Kidney (tissue), 14 donors: ENCODE results near the gene APBA1. TPM values are rescaled to one million over a fixed set of nuclear protein-coding genes. Genes with fewer than 3 reads are reported as not detected.

Source experiments
- DNase-seq, 5 donors: peaks; one replicate each; pipeline ENCODE4 v3.0.0-alpha.2; 2013 to 2020
- FAIRE-seq: peaks from 2 replicates; lab custom pipeline; 2012; peaks lifted over from hg19 to GRCh38; lab: Jason Lieb, UNC
- H3K27ac ChIP-seq, 2 donors: one replicate each; pipeline ENCODE4 v1.7.0; 2013; ENCODE audit warnings: low read depth in 2 of 2, low read length in 2 of 2, inconsistent platforms in 1 of 2
- H3K27me3 ChIP-seq: one replicate; pipeline ENCODE4 v1.7.1; 2013; ENCODE audit warnings: low read length, inconsistent platforms; ENCODE audit not compliant: control insufficient read depth, insufficient read depth
- H3K36me3 ChIP-seq, 3 donors: one replicate each; pipeline versions ENCODE4 v1.7.0 to v1.7.1; 2013; ENCODE audit warnings: low read length in 3 of 3, control low read depth in 1 of 3, inconsistent platforms in 1 of 3; ENCODE audit not compliant: insufficient read depth in 3 of 3, control insufficient read depth in 2 of 3
- H3K4me1 ChIP-seq, 3 donors: one replicate each; pipeline versions ENCODE4 v1.7.0 to v1.7.1; 2013; ENCODE audit warnings: low read length in 3 of 3, inconsistent platforms in 1 of 3, low read depth in 1 of 3; ENCODE audit not compliant: control insufficient read depth in 2 of 3, insufficient read depth in 2 of 3
- H3K4me3 ChIP-seq, 3 donors: one replicate each; pipeline versions ENCODE4 v1.7.0 to v1.8.1; 2013; ENCODE audit warnings: low read length in 3 of 3, control low read depth in 1 of 3, inconsistent platforms in 1 of 3
- H3K9ac ChIP-seq, 3 donors: one replicate each; pipeline versions ENCODE4 v1.7.0 to v1.7.1; 2013; ENCODE audit warnings: low read length in 3 of 3, control low read depth in 1 of 3, inconsistent platforms in 1 of 3
- H3K9me3 ChIP-seq, 3 donors: one replicate each; pipeline versions ENCODE4 v1.7.0 to v1.7.1; 2013; ENCODE audit warnings: low read length in 3 of 3, control low read depth in 1 of 3, inconsistent platforms in 1 of 3; ENCODE audit not compliant: control insufficient read depth in 2 of 3, insufficient read depth in 1 of 3
- intact Hi-C: fragments of 100-400 bp; cut with DNase I; formaldehyde crosslinking; loops from one replicate; pipeline ENCODE4 v1.11.1; 2022
- polyA plus RNA-seq: library from polyadenylated mRNA; stranded (reverse); fragments of 350-450 nt; fragmentation: Illumina TruSeq; extraction: RNeasy Lipid Tissue Mini Kit (QIAGEN cat#74804); gene quantifications from one replicate; pipeline ENCODE4 v1.2.3, GENCODE V29; 2014; ENCODE audit warnings: low read depth, low replicate concordance; ENCODE audit not compliant: insufficient read depth
- total RNA-seq: library from RNA; stranded (reverse); fragmentation: NEBNext Ultra II Directional; extraction: Animal tissue kit (Norgen Biotek cat#: 25700); gene quantifications from one replicate; pipeline ENCODE4 v1.2.1, GENCODE V29; 2021
- TF ChIP-seq, protein P1 (sequence below): IDR thresholded peaks from 3 replicates; pipeline ENCODE4 v1.5.1; 2012; ENCODE audit warnings: mild to moderate bottlenecking, moderate library complexity, borderline replicate concordance; ENCODE audit not compliant: insufficient read depth; ENCODE audit errors: extremely low read depth
- donor health status: control.
- donor health status: control.
- donor health status: control.
- donor health status: control.
- donor health status: control.
- donor health status: DM: yes; HTN: yes; CAD: no.
- donor health status: Normal renal cell carcinoma (clear cell type).

The APBA1 gene
- total and polyA plus RNA-seq, 2 donors from 2014 or later: 1.3 to 5.1 TPM

DNA sequence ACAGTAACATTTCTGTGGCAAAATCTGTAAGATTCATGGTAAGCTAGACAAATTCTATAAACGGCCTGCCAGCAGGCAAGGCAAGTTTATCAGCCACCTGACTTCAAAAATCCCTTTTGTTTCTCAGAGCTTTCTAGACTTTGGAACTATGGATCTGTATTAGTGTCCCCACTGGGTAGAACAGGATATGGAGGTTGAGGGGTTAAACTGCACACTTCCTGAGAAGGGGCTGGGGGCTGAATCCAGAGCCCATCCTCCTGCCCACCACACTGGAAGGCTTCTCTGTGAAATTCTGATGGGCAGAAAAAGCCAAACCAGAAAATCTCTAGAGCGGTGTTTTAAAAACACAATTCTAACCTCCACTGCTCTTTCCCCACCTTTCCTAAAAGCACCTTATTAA is 218.4 kb downstream of the APBA1 start:
- no peak for FAIRE-seq
- TF ChIP-seq, protein P1, sequence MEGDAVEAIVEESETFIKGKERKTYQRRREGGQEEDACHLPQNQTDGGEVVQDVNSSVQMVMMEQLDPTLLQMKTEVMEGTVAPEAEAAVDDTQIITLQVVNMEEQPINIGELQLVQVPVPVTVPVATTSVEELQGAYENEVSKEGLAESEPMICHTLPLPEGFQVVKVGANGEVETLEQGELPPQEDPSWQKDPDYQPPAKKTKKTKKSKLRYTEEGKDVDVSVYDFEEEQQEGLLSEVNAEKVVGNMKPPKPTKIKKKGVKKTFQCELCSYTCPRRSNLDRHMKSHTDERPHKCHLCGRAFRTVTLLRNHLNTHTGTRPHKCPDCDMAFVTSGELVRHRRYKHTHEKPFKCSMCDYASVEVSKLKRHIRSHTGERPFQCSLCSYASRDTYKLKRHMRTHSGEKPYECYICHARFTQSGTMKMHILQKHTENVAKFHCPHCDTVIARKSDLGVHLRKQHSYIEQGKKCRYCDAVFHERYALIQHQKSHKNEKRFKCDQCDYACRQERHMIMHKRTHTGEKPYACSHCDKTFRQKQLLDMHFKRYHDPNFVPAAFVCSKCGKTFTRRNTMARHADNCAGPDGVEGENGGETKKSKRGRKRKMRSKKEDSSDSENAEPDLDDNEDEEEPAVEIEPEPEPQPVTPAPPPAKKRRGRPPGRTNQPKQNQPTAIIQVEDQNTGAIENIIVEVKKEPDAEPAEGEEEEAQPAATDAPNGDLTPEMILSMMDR: no peak
- Histone ChIP-seq H3K9me3 (no peaks in the 10 kb centered on the region), H3K27ac (no peak overlapping the region), H3K9ac (no peak overlapping the region), H3K4me3 (no peak overlapping the region), H3K36me3 (no peaks in the 10 kb centered on the region), H3K4me1 (peaks cover 0 to 10% (median 0%) of the 10 kb centered on the region in 3 donors), H3K27me3 (no peaks in the 10 kb centered on the region)
- no peak for DNase-seq
- intact Hi-C loops: no loop called here

DNA sequence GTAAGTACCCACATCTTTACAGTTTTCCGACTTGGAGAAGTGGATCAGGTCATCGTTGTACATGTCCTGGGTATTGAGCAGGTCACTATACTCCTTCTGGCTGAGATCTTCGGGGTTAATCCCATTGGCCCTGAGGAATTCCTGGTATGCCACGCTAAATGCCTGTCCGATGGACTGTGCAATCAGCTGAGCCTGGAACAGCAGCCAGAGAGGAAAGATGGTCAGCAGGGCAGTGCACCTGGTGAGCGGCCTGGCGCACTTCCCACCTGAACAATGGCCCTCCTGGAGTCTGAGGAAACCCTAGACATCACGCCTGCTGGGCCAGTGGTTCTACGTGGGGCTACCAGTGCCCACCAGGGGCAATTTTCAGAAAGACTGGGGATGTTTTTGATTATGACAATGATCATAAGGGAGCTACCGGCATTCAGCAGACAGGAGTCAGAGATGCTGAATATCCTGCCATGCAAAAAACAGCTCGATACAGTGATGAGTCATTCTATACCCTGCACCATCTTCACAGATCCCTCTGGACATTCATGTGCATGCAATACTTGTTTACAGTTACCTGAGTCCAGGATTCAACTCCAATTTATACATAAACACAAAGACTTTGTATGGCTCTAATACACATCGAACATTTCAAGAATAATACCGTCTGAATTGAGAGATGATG is 219.9 kb downstream of the APBA1 start:
- intact Hi-C loops: no loop called here
- DNase-seq (peak in 2 of 5 donors; percentile 46 to 64), FAIRE-seq (no peak)
- Histone ChIP-seq H3K4me3 (no peak overlapping the region), H3K9me3 (no peaks in the 10 kb centered on the region), H3K36me3 (no peaks in the 10 kb centered on the region), H3K4me1 (peaks cover 0 to 10% (median 0%) of the 10 kb centered on the region in 3 donors), H3K27ac (no peak overlapping the region), H3K27me3 (no peaks in the 10 kb centered on the region), H3K9ac (no peak overlapping the region)
- TF ChIP-seq, protein P1: no peak

DNA sequence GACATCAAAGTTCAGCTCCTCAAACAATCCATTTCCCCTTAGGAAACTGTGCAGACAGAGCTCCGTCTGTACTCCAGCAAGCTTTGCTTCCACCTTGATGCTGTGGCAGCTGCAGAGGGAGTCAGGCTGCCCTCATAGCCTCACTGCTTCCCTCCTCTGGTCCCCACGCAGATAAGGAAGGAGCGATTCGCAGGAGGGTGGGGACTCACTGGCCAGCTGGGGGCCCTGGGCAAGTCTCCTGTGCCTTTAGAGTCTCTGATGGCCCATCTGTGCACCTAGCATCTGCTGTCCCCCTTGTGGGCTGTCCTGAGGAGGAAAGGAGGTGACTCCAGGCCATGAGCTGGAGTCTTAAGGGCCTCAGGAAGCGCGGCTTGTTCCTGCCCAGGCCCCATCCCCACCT is 225.7 kb downstream of the APBA1 start:
- no peak overlapping the region for H3K9ac ChIP-seq
- intact Hi-C loops: no loop called here
- DNase-seq: no peak
- no peak overlapping the region for H3K27ac ChIP-seq
- no peaks in the 10 kb centered on the region for H3K36me3 ChIP-seq
- FAIRE-seq: no peak
- H3K4me3 ChIP-seq: no peak overlapping the region
- TF ChIP-seq, protein P1: no peak
- no peaks in the 10 kb centered on the region for H3K4me1 ChIP-seq
- no peaks in the 10 kb centered on the region for H3K27me3 ChIP-seq
- no peaks in the 10 kb centered on the region for H3K9me3 ChIP-seq
